Esophagus muscularis mucosa (tissue), 4 donors: Measurements from ENCODE around the gene CDC42EP4. TPM values are rescaled to one million over a fixed set of nuclear protein-coding genes. Genes with fewer than 3 reads are reported as not detected.
A peak's percentile ranks its signal among the peaks of the same experiment; 100 is the strongest.

Source experiments
- DNase-seq: peaks from one replicate; pipeline ENCODE4 v3.0.0-alpha.2; 2017; ENCODE audit errors: extremely low spot score
- H3K27ac ChIP-seq, 4 donors: fragments of 200-600 bp; sonication (generic); replicated peaks in 1 of 4; 1 replicate in 3 of 4; 2 replicates in 1 of 4; pipeline ENCODE4 v1.5.1; 2016 to 2019; ENCODE audit warnings: mild to moderate bottlenecking in 1 of 4
- H3K27me3 ChIP-seq, 4 donors: fragments of 200-600 bp; sonication (generic); one replicate each; pipeline versions ENCODE4 v1.5.1 to v1.6.0; 2016 to 2019
- H3K36me3 ChIP-seq, 4 donors: fragments of 200-600 bp; sonication (generic); one replicate each; pipeline ENCODE4 v1.5.1; 2016 to 2019
- H3K4me1 ChIP-seq, 4 donors: fragments of 200-600 bp; sonication (generic); one replicate each; pipeline ENCODE4 v1.5.1; 2016 to 2019
- H3K4me3 ChIP-seq, 4 donors: fragments of 200-600 bp; sonication (generic); 1 replicate in 2 of 4; 2 replicates in 2 of 4; pipeline ENCODE4 v1.5.1; 2016 to 2019; ENCODE audit warnings: mild to moderate bottlenecking in 4 of 4, moderate library complexity in 1 of 4
- H3K9me3 ChIP-seq, 4 donors: fragments of 200-600 bp; sonication (generic); 1 replicate in 3 of 4; 2 replicates in 1 of 4; pipeline ENCODE4 v1.5.1; 2016 to 2019
- EP300 ChIP-seq: sonication (generic); formaldehyde crosslinking; IDR thresholded peaks from one replicate; pipeline ENCODE4 v1.6.1; 2017; ENCODE audit warnings: antibody characterized with exemption
- POLR2A ChIP-seq: fragments of 450-650 bp; IDR thresholded peaks from one replicate; pipeline ENCODE4 v1.6.1; 2017; ENCODE audit warnings: antibody characterized with exemption, moderate library complexity, mild to moderate bottlenecking, low read depth
- POLR2AphosphoS5 ChIP-seq, 2 donors: sonication (generic); formaldehyde crosslinking; IDR thresholded peaks; one replicate each; pipeline ENCODE4 v1.6.1; 2017; ENCODE audit warnings: antibody characterized with exemption in 2 of 2
- WGBS: methylation state at CpG from one replicate; pipeline ENCODE4 v1.1.5; 2018; 5-methylcytosine and 5-hydroxymethylcytosine counted together
- intact Hi-C: fragments of 100-400 bp; cut with DNase I; formaldehyde crosslinking; loops from one replicate; pipeline ENCODE4 v1.15.1; 2023
- total RNA-seq, 4 donors: library from RNA; depleted of rRNA; stranded (reverse); fragments of >200 nt; gene quantifications; one replicate each; pipeline versions ENCODE4 v1.1.0 to v1.2.1, GENCODE V29; 2016
- TF ChIP-seq, protein P1 (sequence below), 3 experiments: fragments of 200-600 bp in 2 of 3; fragments of 450-650 bp in 1 of 3; sonication (generic) in 2 of 3; IDR thresholded peaks; one replicate each; pipeline ENCODE4 v1.5.1; 2017 to 2019; ENCODE audit warnings: antibody characterized with exemption in 3 of 3, mild to moderate bottlenecking in 2 of 3, moderate library complexity in 1 of 3

CDC42EP4 gene
- total RNA-seq, 4 donors from 2014 or later, result 48.6 to 129 (median 104) TPM

DNA sequence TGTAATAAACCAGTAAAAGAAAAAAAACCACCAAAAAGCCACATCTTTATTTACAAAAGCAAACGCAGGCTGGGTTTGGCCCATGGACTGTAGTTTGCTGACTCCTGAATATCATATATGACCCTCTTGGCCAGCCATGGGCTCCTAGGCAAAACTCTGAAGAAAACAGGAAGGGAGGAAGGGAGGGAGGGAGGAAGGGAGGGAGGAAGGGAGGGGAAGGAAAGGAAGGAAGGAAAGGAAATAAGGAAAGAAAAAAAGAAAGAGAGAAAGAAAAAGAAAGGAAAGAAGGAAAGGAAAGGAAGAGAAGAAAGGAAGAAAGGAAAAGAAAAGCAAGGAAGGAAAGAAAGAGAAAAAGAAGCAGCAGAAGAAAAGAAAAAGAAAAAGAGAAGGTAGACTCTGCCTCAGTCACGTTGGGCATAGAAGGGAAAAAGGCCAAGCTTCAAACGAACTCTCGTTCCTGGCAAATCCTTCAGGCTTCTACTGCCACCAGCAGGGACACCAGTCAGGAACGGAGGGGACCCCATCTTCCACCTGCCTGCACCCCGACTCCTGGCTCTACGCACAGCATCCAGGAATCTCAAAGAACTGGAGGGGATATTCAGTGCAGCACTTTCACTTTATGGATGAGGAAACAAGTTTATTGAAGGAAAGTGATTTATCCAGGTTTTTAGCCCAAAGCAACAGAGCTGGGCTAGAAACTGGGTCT lies 22.1 kb downstream of the CDC42EP4 start:
- intact Hi-C loops, result no loop called here
- no peak for DNase-seq
- Histone ChIP-seq H3K9me3 (no peaks in the 10 kb centered on the region), H3K4me3 (no peak overlapping the region), H3K27ac (peak overlapping the region; percentile 73 to 84 (median 79)), H3K36me3 (peaks cover 15 to 20% (median 17%) of the 10 kb centered on the region in 4 donors), H3K4me1 (peaks cover 99 to 100% (median 100%) of the 10 kb centered on the region in 4 donors), H3K27me3 (no peaks in the 10 kb centered on the region)
- 48% methylated on average over 7 of the region's 7 CpGs for WGBS
- no peak for TF ChIP-seq POLR2A

- Histone ChIP-seq H3K4me3 (peak overlapping the region in 1 of 4 donors; percentile 6), H3K27me3 (no peaks in the 10 kb centered on the region), H3K9me3 (no peaks in the 10 kb centered on the region), H3K36me3 (peaks cover 18 to 29% (median 23%) of the 10 kb centered on the region in 4 donors), H3K4me1 (peaks cover 99 to 100% (median 100%) of the 10 kb centered on the region in 4 donors), H3K27ac (peak overlapping the region; percentile 73 to 84 (median 79))
- intact Hi-C loops, result no loop called here
- no peak for DNase-seq
- 65% methylated on average over 19 of the region's 19 CpGs for WGBS
- no peak for TF ChIP-seq EP300
- TF ChIP-seq POLR2AphosphoS5 (IDR thresholded peaks at IDR 0.05), result peak; percentile 29 to 49
Measured at GRCh38 chr17:73288534-73289302, 23.1 kb downstream of the CDC42EP4 start.

GRCh38 chr17:73286863-73287296 lies 24.9 kb downstream of the CDC42EP4 start:
- H3K27me3 ChIP-seq, result no peaks in the 10 kb centered on the region
- no peak for DNase-seq
- peaks cover 87 to 97% (median 90%) of the 10 kb centered on the region in 4 donors for H3K4me1 ChIP-seq
- peaks cover 18 to 47% (median 32%) of the 10 kb centered on the region in 4 donors for H3K36me3 ChIP-seq
- TF ChIP-seq EP300, result no peak
- peak in 1 of 2 donors; percentile 9 for TF ChIP-seq POLR2AphosphoS5 (IDR thresholded peaks at IDR 0.05)
- no peak for TF ChIP-seq POLR2A
- WGBS, result 33% methylated on average over 4 of the region's 8 CpGs
- no peaks in the 10 kb centered on the region for H3K9me3 ChIP-seq
- intact Hi-C loops, result no loop called here
- H3K27ac ChIP-seq, result peak overlapping the region; percentile 51 to 80 (median 76)
- H3K4me3 ChIP-seq, result no peak overlapping the region

DNA sequence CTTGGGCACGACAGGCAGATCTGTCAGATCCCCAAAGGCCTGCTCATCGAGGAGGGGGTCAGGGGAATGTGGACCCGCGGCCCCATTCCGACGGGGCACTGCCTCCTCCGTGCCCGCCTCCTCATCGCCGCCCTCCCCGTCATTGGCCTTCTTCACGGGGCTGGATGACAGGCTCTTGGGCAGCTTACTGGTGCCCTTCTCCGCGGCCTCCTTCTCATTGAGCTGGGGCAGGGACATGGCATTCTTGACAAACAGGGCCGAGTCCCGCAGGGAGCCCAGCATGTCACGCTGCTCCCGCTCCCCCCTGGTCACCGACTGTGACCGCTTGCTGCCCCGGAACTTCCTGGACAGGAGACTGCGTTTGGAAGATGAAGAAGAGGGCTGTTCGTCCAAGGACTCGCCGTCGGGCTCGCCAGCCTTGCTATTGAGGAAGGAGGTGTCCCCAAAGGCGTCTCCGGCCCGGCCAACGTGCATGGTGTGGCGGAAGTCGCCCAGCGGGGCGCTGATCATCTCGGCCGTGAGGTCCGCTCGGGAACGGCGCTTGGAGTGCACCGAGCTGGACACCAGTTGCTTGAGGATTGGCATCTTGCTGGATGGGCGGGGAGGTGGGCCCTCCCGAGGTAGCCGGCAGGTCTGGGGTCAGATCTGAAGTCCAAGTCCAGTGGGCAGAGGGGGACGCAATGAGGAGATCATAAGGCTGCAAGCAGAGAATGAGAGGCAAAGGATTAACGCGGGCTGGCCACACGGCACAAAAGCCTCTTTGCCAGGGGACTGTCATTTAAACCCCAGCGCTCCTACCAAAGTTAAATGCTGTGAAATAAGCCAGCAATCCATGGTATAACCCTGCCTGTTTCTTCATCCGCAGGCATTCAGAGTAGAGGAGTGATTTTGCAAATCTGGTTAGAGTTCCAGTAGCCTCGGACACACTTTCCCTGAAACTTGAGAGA lies 25.6 kb downstream of the CDC42EP4 start:
- Histone ChIP-seq H3K4me1 (peaks cover 80 to 90% (median 84%) of the 10 kb centered on the region in 4 donors), H3K27me3 (no peaks in the 10 kb centered on the region), H3K9me3 (no peaks in the 10 kb centered on the region), H3K36me3 (peaks cover 18 to 54% (median 35%) of the 10 kb centered on the region in 4 donors), H3K27ac (peak overlapping the region; percentile 51 to 80 (median 76)), H3K4me3 (no peak overlapping the region)
- TF ChIP-seq EP300 (no peak), POLR2A (no peak), POLR2AphosphoS5 (IDR thresholded peaks at IDR 0.05) (no peak)
- TF ChIP-seq, protein P1, sequence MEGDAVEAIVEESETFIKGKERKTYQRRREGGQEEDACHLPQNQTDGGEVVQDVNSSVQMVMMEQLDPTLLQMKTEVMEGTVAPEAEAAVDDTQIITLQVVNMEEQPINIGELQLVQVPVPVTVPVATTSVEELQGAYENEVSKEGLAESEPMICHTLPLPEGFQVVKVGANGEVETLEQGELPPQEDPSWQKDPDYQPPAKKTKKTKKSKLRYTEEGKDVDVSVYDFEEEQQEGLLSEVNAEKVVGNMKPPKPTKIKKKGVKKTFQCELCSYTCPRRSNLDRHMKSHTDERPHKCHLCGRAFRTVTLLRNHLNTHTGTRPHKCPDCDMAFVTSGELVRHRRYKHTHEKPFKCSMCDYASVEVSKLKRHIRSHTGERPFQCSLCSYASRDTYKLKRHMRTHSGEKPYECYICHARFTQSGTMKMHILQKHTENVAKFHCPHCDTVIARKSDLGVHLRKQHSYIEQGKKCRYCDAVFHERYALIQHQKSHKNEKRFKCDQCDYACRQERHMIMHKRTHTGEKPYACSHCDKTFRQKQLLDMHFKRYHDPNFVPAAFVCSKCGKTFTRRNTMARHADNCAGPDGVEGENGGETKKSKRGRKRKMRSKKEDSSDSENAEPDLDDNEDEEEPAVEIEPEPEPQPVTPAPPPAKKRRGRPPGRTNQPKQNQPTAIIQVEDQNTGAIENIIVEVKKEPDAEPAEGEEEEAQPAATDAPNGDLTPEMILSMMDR (IDR thresholded peaks at IDR 0.05), result no peak
- intact Hi-C loops, result no loop called here
- DNase-seq, result no peak
- 83% methylated on average over 36 of the region's 52 CpGs for WGBS

- Histone ChIP-seq H3K9me3 (no peaks in the 10 kb centered on the region), H3K4me1 (peaks cover 74 to 90% (median 80%) of the 10 kb centered on the region in 4 donors), H3K27ac (peak overlapping the region; percentile 51 to 80 (median 76)), H3K27me3 (no peaks in the 10 kb centered on the region), H3K4me3 (no peak overlapping the region), H3K36me3 (peaks cover 18 to 57% (median 35%) of the 10 kb centered on the region in 4 donors)
- TF ChIP-seq POLR2A (no peak), EP300 (no peak), POLR2AphosphoS5 (IDR thresholded peaks at IDR 0.05) (no peak)
- TF ChIP-seq, protein P1 (IDR thresholded peaks at IDR 0.05), result no peak
- DNase-seq, result no peak
- 80% methylated on average over 2 of the region's 15 CpGs for WGBS
- intact Hi-C loops, result no loop called here
Measured at GRCh38 chr17:73285603-73285908, 26.2 kb downstream of the CDC42EP4 start.
